Measurements from ENCODE around the gene IRF9.

GRCh38 chr14:24162093-24162492, 1.0 kb downstream of the IRF9 start:
- TF ChIP-seq CTCF (IDR thresholded peaks at IDR 0.05) (no peak), EP300 (IDR thresholded peaks at IDR 0.05) (no peak), POLR2AphosphoS5 (IDR thresholded peaks at IDR 0.05) (no peak), POLR2A (IDR thresholded peaks at IDR 0.05) (no peak)
